OCI-LY1 (cell line): ENCODE data around the gene FAM204A.

ENCODE experiments used
- H2AFZ ChIP-seq: fragments of 200-600 bp; sonication (generic), shearing (Covaris generic); 2 replicates; pipeline ENCODE4 v1.6.0; 2014; ENCODE audit warnings: antibody characterized with exemption, mild to moderate bottlenecking, low read length
- H3F3A ChIP-seq: fragments of 200-600 bp; sonication (generic), shearing (Covaris generic); 2 replicates; pipeline ENCODE4 v1.6.0; 2014; ENCODE audit warnings: mild to moderate bottlenecking, antibody characterized with exemption, low read length, moderate library complexity; ENCODE audit not compliant: insufficient read depth
- H3K27ac ChIP-seq: fragments of 200-600 bp; sonication (generic); 2 replicates; pipeline ENCODE4 v1.5.1; 2014; ENCODE audit warnings: low read length, mixed run types, mild to moderate bottlenecking, low read depth; ENCODE audit not compliant: poor library complexity, severe bottlenecking
- H3K27me3 ChIP-seq: fragments of 200-600 bp; sonication (generic); 2 replicates; pipeline ENCODE4 v1.6.0; 2014; ENCODE audit warnings: antibody characterized with exemption, mild to moderate bottlenecking, low read length, moderate library complexity; ENCODE audit not compliant: insufficient read depth
- H3K36me3 ChIP-seq: fragments of 200-600 bp; sonication (generic); 2 replicates; pipeline ENCODE4 v1.6.1; 2014; ENCODE audit warnings: mild to moderate bottlenecking, antibody characterized with exemption, low read length, moderate library complexity, mixed read lengths; ENCODE audit not compliant: insufficient read depth
- H3K4me1 ChIP-seq: fragments of 200-600 bp; sonication (generic); 2 replicates; pipeline ENCODE4 v1.5.1; 2014; ENCODE audit warnings: mild to moderate bottlenecking, low read length, moderate library complexity; ENCODE audit not compliant: insufficient read depth, severe bottlenecking
- H3K4me2 ChIP-seq: fragments of 200-600 bp; sonication (generic), shearing (Covaris generic); 2 replicates; pipeline ENCODE4 v1.6.1; 2014; ENCODE audit warnings: low read length
- H3K4me3 ChIP-seq: fragments of 200-600 bp; sonication (generic); 2 replicates; pipeline ENCODE4 v1.5.1; 2014; ENCODE audit warnings: low read length, low read depth, mild to moderate bottlenecking, mixed read lengths; ENCODE audit not compliant: poor library complexity, severe bottlenecking
- H3K79me2 ChIP-seq: fragments of 200-600 bp; shearing (Covaris generic); 2 replicates; pipeline ENCODE4 v1.6.1; 2016; ENCODE audit warnings: mixed run types, low read length, mixed read lengths; ENCODE audit not compliant: insufficient read depth
- H3K9ac ChIP-seq: fragments of 200-600 bp; sonication (generic), shearing (Covaris generic); 2 replicates; pipeline ENCODE4 v1.6.1; 2014; ENCODE audit warnings: mild to moderate bottlenecking, low read length, mixed read lengths
- H3K9me2 ChIP-seq: fragments of 200-600 bp; sonication (generic), shearing (Covaris generic); 2 replicates; pipeline ENCODE4 v1.6.1; 2014; ENCODE audit warnings: low read depth, mild to moderate bottlenecking, low read length, mixed read lengths
- H3K9me3 ChIP-seq: fragments of 200-600 bp; shearing (Covaris generic); 2 replicates; pipeline ENCODE4 v1.6.1; 2014; ENCODE audit warnings: low read length, mixed read lengths
- H4K20me1 ChIP-seq: fragments of 200-600 bp; sonication (generic), shearing (Covaris generic); 2 replicates; pipeline ENCODE4 v1.6.0; 2016; ENCODE audit warnings: mild to moderate bottlenecking, low read length; ENCODE audit not compliant: insufficient read depth
- CTCF ChIP-seq: fragments of 200-600 bp; sonication (generic), shearing (Covaris generic); IDR thresholded peaks from 2 replicates; pipeline ENCODE4 v1.5.1; 2017; ENCODE audit warnings: mild to moderate bottlenecking, antibody characterized with exemption, low read length, moderate library complexity, mixed read lengths
- EZH2 ChIP-seq: fragments of 200-600 bp; sonication (generic), shearing (Covaris generic); IDR thresholded peaks from 2 replicates; pipeline ENCODE4 v1.8.0; 2017; ENCODE audit warnings: borderline replicate concordance, mixed run types, mild to moderate bottlenecking, antibody characterized with exemption, low read length, moderate library complexity, mixed read lengths

The FAM204A gene

GRCh38 chr10:118277871-118278270, 64.3 kb downstream of the FAM204A start:
- Histone ChIP-seq H3K4me1 (no peaks in the 10 kb centered on the region), H3K27me3 (no peaks in the 10 kb centered on the region), H3K36me3 (no peaks in the 10 kb centered on the region), H2AFZ (no peak overlapping the region), H3K4me3 (no peak overlapping the region), H3F3A (no peaks in the 10 kb centered on the region), H3K9ac (no peak overlapping the region), H4K20me1 (no peaks in the 10 kb centered on the region), H3K27ac (no peak overlapping the region), H3K4me2 (no peak overlapping the region), H3K9me2 (no peaks in the 10 kb centered on the region), H3K79me2 (no peaks in the 10 kb centered on the region), H3K9me3 (no peaks in the 10 kb centered on the region)
- no peak for TF ChIP-seq CTCF
- no peak for TF ChIP-seq EZH2

DNA sequence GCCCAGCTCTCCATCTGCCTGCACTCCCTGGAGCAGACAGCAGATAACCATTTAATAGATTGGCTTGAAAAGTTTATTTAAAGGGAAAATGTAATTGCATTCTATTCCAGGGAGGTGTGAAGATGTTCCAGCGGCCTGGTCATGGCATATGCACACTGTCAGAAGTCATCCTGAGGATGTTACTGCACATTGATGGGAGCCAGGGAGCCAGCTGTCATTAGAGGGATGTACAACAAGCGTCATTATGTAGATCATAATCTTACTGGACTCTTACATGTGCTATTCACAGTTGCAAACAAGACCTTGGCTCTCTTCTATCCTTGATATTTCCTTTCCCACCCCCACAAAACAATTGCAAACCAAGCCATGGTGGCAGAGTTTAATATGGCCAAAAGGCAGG, 65.4 kb downstream of the FAM204A start:
- Histone ChIP-seq H2AFZ (no peak overlapping the region), H3K27me3 (no peaks in the 10 kb centered on the region), H3K27ac (no peak overlapping the region), H3K4me3 (no peak overlapping the region), H3K4me2 (no peak overlapping the region), H3K79me2 (no peaks in the 10 kb centered on the region), H4K20me1 (no peaks in the 10 kb centered on the region), H3K9ac (no peak overlapping the region), H3K9me2 (no peaks in the 10 kb centered on the region), H3K9me3 (no peaks in the 10 kb centered on the region), H3K4me1 (no peaks in the 10 kb centered on the region), H3F3A (no peaks in the 10 kb centered on the region), H3K36me3 (no peaks in the 10 kb centered on the region)
- TF ChIP-seq EZH2: no peak
- TF ChIP-seq CTCF: no peak

GRCh38 chr10:118276204-118276603, 65.9 kb downstream of the FAM204A start:
- Histone ChIP-seq H3K4me3 (no peak overlapping the region), H3K9me2 (no peaks in the 10 kb centered on the region), H3K27me3 (no peaks in the 10 kb centered on the region), H4K20me1 (no peaks in the 10 kb centered on the region), H3K9ac (no peak overlapping the region), H3K36me3 (no peaks in the 10 kb centered on the region), H3F3A (no peaks in the 10 kb centered on the region), H3K4me2 (no peak overlapping the region), H3K27ac (no peak overlapping the region), H3K79me2 (no peaks in the 10 kb centered on the region), H3K4me1 (no peaks in the 10 kb centered on the region), H2AFZ (no peak overlapping the region), H3K9me3 (no peaks in the 10 kb centered on the region)
- no peak for TF ChIP-seq EZH2
- TF ChIP-seq CTCF: no peak
